Duodenal mucosa (tissue), 2 donors: ENCODE data around the gene IDH2.

ENCODE experiments used
- H3K27ac ChIP-seq: one replicate; pipeline ENCODE4 v1.7.0; 2013; ENCODE audit warnings: low read depth, low read length
- H3K27me3 ChIP-seq, 2 donors: one replicate each; pipeline ENCODE4 v1.7.0; 2013; ENCODE audit warnings: low read length in 2 of 2, control low read depth in 1 of 2; ENCODE audit not compliant: insufficient read depth in 2 of 2, control insufficient read depth in 1 of 2
- H3K36me3 ChIP-seq, 2 donors: one replicate each; pipeline ENCODE4 v1.7.0; 2013; ENCODE audit warnings: low read length in 2 of 2, control low read depth in 1 of 2; ENCODE audit not compliant: insufficient read depth in 2 of 2, control insufficient read depth in 1 of 2
- H3K4me1 ChIP-seq, 2 donors: one replicate each; pipeline ENCODE4 v1.7.0; 2013; ENCODE audit warnings: low read length in 2 of 2, control low read depth in 1 of 2; ENCODE audit not compliant: insufficient read depth in 2 of 2, control insufficient read depth in 1 of 2
- H3K4me3 ChIP-seq, 2 donors: one replicate each; pipeline ENCODE4 v1.7.0; 2013; ENCODE audit warnings: low read length in 2 of 2, low read depth in 1 of 2
- H3K9ac ChIP-seq, 2 donors: one replicate each; pipeline ENCODE4 v1.7.0; 2013; ENCODE audit warnings: low read length in 2 of 2, low read depth in 1 of 2
- H3K9me3 ChIP-seq, 2 donors: one replicate each; pipeline ENCODE4 v1.7.0; 2013; ENCODE audit warnings: low read length in 2 of 2, control low read depth in 1 of 2; ENCODE audit not compliant: control insufficient read depth in 1 of 2

IDH2 gene

GRCh38 chr15:90056529-90056928, 45.7 kb downstream of the IDH2 start:
- Histone ChIP-seq H3K36me3 (no peaks in the 10 kb centered on the region), H3K9ac (no peak overlapping the region), H3K4me3 (no peak overlapping the region), H3K27ac (no peak overlapping the region), H3K4me1 (peaks cover 38 to 39% of the 10 kb centered on the region in 2 donors), H3K27me3 (no peaks in the 10 kb centered on the region), H3K9me3 (no peaks in the 10 kb centered on the region)

DNA sequence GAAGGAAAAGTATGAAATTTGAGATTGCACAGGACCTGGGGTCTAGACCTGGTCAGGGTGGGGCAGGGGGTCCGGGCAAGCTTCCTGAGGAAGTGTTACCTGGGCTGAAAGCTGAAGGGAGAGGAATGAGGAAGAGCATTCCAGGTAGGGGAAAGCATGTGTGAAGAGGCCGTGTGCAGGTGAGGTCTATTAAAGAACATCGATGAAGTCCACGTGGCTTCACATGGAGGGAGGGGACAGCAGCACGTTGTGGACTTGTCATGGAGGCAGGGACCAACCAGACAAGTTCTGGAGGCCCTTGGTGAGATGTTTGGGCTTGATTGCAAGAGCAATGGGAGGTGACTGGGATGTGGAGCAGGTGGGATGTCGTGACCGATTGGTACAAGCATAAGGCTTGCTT, 47.1 kb downstream of the IDH2 start:
- no peaks in the 10 kb centered on the region for H3K27me3 ChIP-seq
- no peak overlapping the region for H3K9ac ChIP-seq
- H3K4me1 ChIP-seq: peaks cover 30 to 34% of the 10 kb centered on the region in 2 donors
- H3K9me3 ChIP-seq: no peaks in the 10 kb centered on the region
- no peaks in the 10 kb centered on the region for H3K36me3 ChIP-seq
- no peak overlapping the region for H3K27ac ChIP-seq
- H3K4me3 ChIP-seq: no peak overlapping the region

- Histone ChIP-seq H3K27me3 (no peaks in the 10 kb centered on the region), H3K4me3 (no peak overlapping the region), H3K9me3 (no peaks in the 10 kb centered on the region), H3K27ac (no peak overlapping the region), H3K4me1 (peaks cover 31 to 36% of the 10 kb centered on the region in 2 donors), H3K9ac (no peak overlapping the region), H3K36me3 (no peaks in the 10 kb centered on the region)
Observed at GRCh38 chr15:90054618-90055097, 47.6 kb downstream of the IDH2 start.

- Histone ChIP-seq H3K9me3 (no peaks in the 10 kb centered on the region), H3K4me3 (no peak overlapping the region), H3K27me3 (no peaks in the 10 kb centered on the region), H3K36me3 (no peaks in the 10 kb centered on the region), H3K27ac (no peak overlapping the region), H3K9ac (no peak overlapping the region), H3K4me1 (peaks cover 25 to 30% of the 10 kb centered on the region in 2 donors)
Observed at GRCh38 chr15:90053685-90054466, 48.4 kb downstream of the IDH2 start.

DNA sequence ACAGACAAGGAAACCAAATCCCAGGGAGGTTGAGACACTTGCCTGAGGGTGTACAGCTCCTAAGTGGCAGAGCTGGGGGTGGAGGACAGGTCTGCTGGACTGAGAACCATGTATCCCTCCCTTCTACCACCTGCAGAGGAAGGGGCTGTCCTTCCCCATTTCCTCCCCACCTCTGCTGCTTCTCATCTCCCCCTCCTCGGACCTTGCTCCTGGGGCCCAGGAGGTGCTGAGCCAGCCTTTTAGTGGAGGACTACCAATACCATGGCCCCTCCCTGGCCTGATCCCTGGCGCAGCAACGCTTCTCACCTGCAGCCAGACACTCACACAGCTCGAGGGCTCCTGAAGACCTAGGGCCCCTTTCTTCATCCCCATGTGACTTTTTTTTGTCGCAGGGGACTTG, 50.4 kb downstream of the IDH2 start:
- H3K4me1 ChIP-seq: peaks cover 22 to 38% of the 10 kb centered on the region in 2 donors

GRCh38 chr15:90049666-90050604, 52.3 kb downstream of the IDH2 start:
- Histone ChIP-seq H3K27me3 (no peaks in the 10 kb centered on the region), H3K9me3 (no peaks in the 10 kb centered on the region), H3K9ac (no peak overlapping the region), H3K27ac (no peak overlapping the region), H3K4me3 (no peak overlapping the region), H3K4me1 (peaks cover 35 to 44% of the 10 kb centered on the region in 2 donors), H3K36me3 (no peaks in the 10 kb centered on the region)

More for the DNA sequence above, 50.4 kb downstream of the IDH2 start:
- Histone ChIP-seq H3K27me3 (no peaks in the 10 kb centered on the region), H3K9me3 (no peaks in the 10 kb centered on the region), H3K4me3 (no peak overlapping the region), H3K27ac (no peak overlapping the region), H3K36me3 (no peaks in the 10 kb centered on the region), H3K9ac (no peak overlapping the region)

DNA sequence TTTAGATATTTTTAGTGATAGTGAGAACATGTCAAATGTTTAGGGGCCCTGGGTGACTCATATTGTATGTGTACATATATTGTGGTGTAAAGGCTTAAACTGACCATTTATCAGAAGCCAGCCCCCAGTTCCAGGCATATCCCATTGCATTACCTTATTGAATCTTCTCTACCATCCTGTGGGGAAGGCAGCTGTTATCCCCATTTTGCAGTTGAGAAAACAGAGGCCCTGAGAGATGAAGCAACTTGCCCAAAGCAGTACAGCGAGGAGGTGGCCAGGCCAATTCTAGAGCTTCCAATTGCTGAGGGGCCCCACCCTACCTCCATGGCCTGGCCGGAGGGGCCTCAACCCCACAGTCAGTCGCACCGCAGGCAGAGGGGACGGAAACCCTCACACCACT, 53.2 kb downstream of the IDH2 start:
- peaks cover 0 to 2% of the 10 kb centered on the region in 2 donors for H3K36me3 ChIP-seq
- H3K9ac ChIP-seq: no peak overlapping the region
- peaks cover 27 to 35% of the 10 kb centered on the region in 2 donors for H3K4me1 ChIP-seq
- no peak overlapping the region for H3K27ac ChIP-seq
- H3K4me3 ChIP-seq: no peak overlapping the region
- no peaks in the 10 kb centered on the region for H3K9me3 ChIP-seq
- no peaks in the 10 kb centered on the region for H3K27me3 ChIP-seq

GRCh38 chr15:90047956-90048575, 54.2 kb downstream of the IDH2 start:
- Histone ChIP-seq H3K36me3 (peaks cover 0 to 3% of the 10 kb centered on the region in 2 donors), H3K9ac (no peak overlapping the region), H3K9me3 (no peaks in the 10 kb centered on the region), H3K27ac (no peak overlapping the region), H3K27me3 (no peaks in the 10 kb centered on the region), H3K4me3 (no peak overlapping the region), H3K4me1 (peaks cover 25 to 34% of the 10 kb centered on the region in 2 donors)

DNA sequence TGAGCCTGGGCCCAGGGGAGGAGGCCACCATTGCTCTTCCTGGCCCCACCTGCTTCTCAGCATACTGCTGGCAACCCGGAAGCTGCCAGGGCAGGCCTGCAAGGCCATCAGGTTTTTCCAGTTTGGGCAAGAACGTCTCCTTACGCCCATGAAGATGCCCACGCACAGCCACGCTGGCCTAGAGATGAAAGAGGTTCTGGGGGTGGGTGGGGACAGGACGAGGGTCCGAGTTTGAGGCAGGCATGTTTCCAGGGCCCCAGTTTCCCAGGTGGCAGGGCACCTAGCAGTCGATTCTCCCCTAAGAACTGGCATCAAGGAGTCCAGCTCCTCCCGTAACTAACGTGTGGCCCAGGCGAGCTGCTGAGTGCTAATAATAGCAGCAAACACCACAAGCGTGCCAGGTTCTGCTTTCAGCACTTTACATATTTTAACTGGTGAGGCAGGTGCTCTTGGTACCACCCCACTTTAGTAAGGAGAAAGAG, 55.3 kb downstream of the IDH2 start:
- Histone ChIP-seq H3K9ac (peak overlapping the region in 1 of 2 donors; percentile 41), H3K27me3 (no peaks in the 10 kb centered on the region), H3K27ac (no peak overlapping the region), H3K4me3 (no peak overlapping the region), H3K9me3 (no peaks in the 10 kb centered on the region), H3K4me1 (peaks cover 25 to 34% of the 10 kb centered on the region in 2 donors), H3K36me3 (peaks cover 0 to 3% of the 10 kb centered on the region in 2 donors)
